Upper lobe of right lung (tissue), 1 donor: ENCODE results near the gene NKD2. TPM values are rescaled to one million over a fixed set of nuclear protein-coding genes. Genes with fewer than 3 reads are reported as not detected.
"Not testable (repeated sequence)": the region's sequence is repeated elsewhere in the genome, so short reads cannot be mapped to it uniquely, and the experiment has no call there.

ENCODE experiments used
- ATAC-seq: fragments of 200-7000 bp; cut with Tn5 transposase; one replicate; pipeline ENCODE4 v1.9.1; 2020; ENCODE audit warnings: mild to moderate bottlenecking, moderate library complexity
- DNase-seq: peaks from one replicate; pipeline ENCODE4 v3.0.0-alpha.2; 2020
- H3K27ac ChIP-seq: fragments of 200-600 bp; one replicate; pipeline ENCODE4 v1.8.0; 2022
- H3K27me3 ChIP-seq: fragments of 200-600 bp; one replicate; pipeline ENCODE4 v1.8.0; 2022; ENCODE audit warnings: mild to moderate bottlenecking
- H3K36me3 ChIP-seq: fragments of 200-600 bp; one replicate; pipeline ENCODE4 v1.8.0; 2022
- H3K4me1 ChIP-seq: fragments of 200-600 bp; one replicate; pipeline ENCODE4 v1.8.0; 2022
- H3K4me3 ChIP-seq: fragments of 200-600 bp; one replicate; pipeline ENCODE4 v1.8.0; 2022; ENCODE audit warnings: mild to moderate bottlenecking
- H3K9me3 ChIP-seq: fragments of 200-600 bp; one replicate; pipeline ENCODE4 v1.8.0; 2022
- intact Hi-C: fragments of 100-400 bp; cut with DNase I; formaldehyde crosslinking; loops from one replicate; pipeline ENCODE4 v1.11.0; 2022
- total RNA-seq: library from RNA; stranded (reverse); fragmentation: NEBNext Ultra II Directional; extraction: Animal tissue kit (Norgen Biotek cat#: 25700); gene quantifications from one replicate; pipeline ENCODE4 v1.2.1, GENCODE V29; 2021
- TF ChIP-seq, protein P1 (sequence below): fragments of 200-600 bp; IDR thresholded peaks from one replicate; pipeline ENCODE4 v1.8.0; 2022; ENCODE audit warnings: antibody characterized with exemption
- donor health status: DM: no; HTN: yes; CAD: no; lungs with severe emphysema.

NKD2 gene
- total RNA-seq, 1 donor from 2014 or later = 64.4 TPM

DNA sequence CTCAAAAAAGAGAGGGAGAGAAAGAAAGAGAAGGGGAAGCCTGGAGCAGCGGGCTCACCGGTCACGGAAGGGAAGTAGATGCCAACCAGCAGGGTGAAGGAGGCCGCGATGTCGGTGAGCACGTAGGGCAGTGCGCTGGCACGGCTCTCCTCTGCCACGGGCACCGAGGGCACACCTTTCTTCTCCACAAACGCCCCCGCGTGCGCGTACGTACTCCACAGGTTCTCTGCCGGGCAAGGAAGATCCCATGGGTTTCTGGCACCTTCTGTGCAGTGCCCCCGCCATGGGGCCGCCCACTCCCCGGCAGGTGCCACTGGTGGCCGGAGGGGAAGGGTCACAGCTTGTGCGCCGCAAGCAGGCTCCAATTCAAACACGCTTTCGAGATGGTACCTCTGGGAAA, 72.9 kb downstream of the NKD2 start:
- no peak overlapping the region for H3K4me3 ChIP-seq
- TF ChIP-seq, protein P1, sequence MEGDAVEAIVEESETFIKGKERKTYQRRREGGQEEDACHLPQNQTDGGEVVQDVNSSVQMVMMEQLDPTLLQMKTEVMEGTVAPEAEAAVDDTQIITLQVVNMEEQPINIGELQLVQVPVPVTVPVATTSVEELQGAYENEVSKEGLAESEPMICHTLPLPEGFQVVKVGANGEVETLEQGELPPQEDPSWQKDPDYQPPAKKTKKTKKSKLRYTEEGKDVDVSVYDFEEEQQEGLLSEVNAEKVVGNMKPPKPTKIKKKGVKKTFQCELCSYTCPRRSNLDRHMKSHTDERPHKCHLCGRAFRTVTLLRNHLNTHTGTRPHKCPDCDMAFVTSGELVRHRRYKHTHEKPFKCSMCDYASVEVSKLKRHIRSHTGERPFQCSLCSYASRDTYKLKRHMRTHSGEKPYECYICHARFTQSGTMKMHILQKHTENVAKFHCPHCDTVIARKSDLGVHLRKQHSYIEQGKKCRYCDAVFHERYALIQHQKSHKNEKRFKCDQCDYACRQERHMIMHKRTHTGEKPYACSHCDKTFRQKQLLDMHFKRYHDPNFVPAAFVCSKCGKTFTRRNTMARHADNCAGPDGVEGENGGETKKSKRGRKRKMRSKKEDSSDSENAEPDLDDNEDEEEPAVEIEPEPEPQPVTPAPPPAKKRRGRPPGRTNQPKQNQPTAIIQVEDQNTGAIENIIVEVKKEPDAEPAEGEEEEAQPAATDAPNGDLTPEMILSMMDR = no peak
- intact Hi-C loops = no loop called here
- no peaks in the 10 kb centered on the region for H3K9me3 ChIP-seq
- H3K36me3 ChIP-seq = peaks cover 62% of the 10 kb centered on the region
- DNase-seq (no peak), ATAC-seq (no peak)
- H3K4me1 ChIP-seq = no peaks in the 10 kb centered on the region
- no peak overlapping the region for H3K27ac ChIP-seq
- no peaks in the 10 kb centered on the region for H3K27me3 ChIP-seq

DNA sequence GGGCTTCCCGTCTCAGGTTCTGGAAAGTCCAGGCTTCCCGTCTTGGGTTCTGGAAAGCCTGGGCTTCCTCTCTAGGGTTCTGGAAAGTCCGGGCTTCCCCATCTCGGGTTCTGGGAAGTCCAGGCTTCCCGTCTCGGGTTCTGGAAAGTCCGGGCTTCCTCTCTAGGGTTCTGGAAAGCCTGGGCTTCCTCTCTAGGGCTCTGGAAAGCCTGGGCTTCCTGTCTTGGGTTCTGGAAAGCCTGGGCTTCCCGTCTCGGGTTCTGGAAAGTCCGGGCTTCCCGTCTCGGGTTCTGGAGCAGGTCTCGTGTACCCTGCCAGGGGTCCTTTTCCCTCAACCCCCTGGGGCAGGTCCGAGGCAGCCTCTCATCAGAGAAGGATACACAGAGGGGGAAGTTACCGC, 74.4 kb downstream of the NKD2 start:
- H3K9me3 ChIP-seq, H3K27ac ChIP-seq, intact Hi-C loops, H3K27me3 ChIP-seq, ATAC-seq, H3K4me3 ChIP-seq, H3K4me1 ChIP-seq, DNase-seq: not testable (repeated sequence)
- peaks cover 69% of the 10 kb centered on the region for H3K36me3 ChIP-seq

DNA sequence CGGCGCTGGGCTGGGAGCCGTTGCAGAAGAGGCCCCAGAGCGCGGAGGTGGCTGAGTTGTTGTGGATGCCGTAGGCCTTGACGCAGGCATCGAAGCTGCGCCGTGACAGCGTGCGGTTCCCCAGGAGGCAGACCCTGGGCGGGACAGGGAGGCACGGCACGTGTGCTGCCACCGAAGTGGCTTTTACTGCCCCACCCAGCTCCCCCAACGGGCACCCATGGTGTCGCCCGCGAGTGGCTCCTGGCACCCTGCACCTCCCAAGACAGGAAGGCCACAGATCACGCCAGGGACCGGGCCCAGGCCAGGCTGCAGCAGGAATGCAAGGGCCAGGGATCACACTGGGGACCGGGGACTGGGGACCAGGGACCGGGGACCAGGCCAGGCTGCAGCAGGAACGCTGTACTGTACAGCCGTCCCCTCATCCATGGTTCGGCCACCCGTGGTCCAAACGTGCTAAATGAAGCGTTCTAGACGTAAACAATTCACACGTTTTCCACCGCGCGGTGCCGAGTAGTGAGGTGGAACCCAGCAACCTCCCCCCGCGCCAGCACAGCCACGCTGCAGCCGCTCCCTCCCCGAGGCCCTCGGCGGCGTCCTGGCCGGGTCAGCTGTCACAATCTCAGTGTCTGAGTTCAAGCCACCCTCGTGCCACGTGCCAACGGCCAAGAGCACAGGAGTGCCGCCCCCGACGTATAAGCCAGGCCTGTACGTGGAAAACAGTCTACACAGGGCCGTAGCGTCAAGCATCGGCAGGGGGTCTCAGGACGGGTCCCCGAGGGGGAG, 75.4 kb downstream of the NKD2 start:
- TF ChIP-seq, protein P1 = no peak
- Histone ChIP-seq H3K4me1 (no peaks in the 10 kb centered on the region), H3K36me3 (peaks cover 66% of the 10 kb centered on the region), H3K9me3 (no peaks in the 10 kb centered on the region), H3K4me3 (no peak overlapping the region), H3K27ac (no peak overlapping the region), H3K27me3 (no peaks in the 10 kb centered on the region)
- ATAC-seq (no peak), DNase-seq (no peak)
- intact Hi-C loops = no loop called here

DNA sequence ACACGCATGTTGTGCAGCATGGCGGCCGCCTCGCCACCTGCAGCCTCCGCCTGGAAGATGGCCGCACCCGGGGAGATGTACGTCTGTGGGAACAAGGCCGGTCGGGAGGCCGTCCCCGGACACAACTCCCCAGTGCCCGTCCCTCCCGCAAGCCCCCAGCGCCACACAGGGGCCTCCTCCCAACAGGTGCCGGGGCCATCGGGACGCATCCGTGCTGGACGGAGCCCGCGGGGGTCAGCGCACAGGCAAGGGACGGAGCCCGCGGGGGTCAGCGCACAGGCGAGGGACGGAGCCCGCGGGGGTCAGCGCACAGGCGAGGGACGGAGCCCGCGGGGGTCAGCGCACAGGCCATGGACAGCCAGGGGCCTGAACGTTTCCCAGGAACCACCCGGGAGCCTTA, 76.8 kb downstream of the NKD2 start:
- Histone ChIP-seq H3K27ac (no peak overlapping the region), H3K36me3 (peaks cover 61% of the 10 kb centered on the region), H3K4me3 (no peak overlapping the region), H3K9me3 (no peaks in the 10 kb centered on the region), H3K4me1 (no peaks in the 10 kb centered on the region), H3K27me3 (no peaks in the 10 kb centered on the region)
- TF ChIP-seq, protein P1 = no peak
- DNase-seq (no peak), ATAC-seq (no peak)
- intact Hi-C loops = no loop called here

GRCh38 chr5:1086137-1086536, 77.5 kb downstream of the NKD2 start:
- no peak for ATAC-seq
- TF ChIP-seq, protein P1 = no peak
- peaks cover 67% of the 10 kb centered on the region for H3K36me3 ChIP-seq

DNA sequence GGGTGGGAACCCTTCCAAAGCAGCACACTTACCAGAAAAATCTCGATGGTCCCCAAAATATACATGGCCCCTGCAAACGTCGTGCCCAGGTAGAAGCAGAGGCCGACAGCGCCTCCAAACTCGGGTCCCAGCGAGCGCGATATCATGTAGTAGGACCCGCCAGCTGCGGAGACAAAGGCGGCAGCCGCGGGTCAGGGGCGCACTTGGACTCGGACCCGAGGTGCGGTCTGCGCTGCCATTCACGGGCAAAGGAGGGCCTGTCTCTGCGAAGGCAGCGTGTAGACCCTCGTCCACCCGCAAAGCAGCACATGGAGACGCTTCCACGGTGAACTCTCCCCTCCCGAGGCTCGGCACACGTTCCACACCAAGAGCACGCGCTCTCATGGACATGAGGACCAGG, 78.3 kb downstream of the NKD2 start:
- H3K27ac ChIP-seq = no peak overlapping the region
- no peaks in the 10 kb centered on the region for H3K4me1 ChIP-seq
- H3K27me3 ChIP-seq = no peaks in the 10 kb centered on the region
- peaks cover 62% of the 10 kb centered on the region for H3K36me3 ChIP-seq
- no peak for ATAC-seq
- TF ChIP-seq, protein P1 = no peak
- H3K9me3 ChIP-seq = no peaks in the 10 kb centered on the region
- no peak overlapping the region for H3K4me3 ChIP-seq
- no peak for DNase-seq
- intact Hi-C loops = no loop called here

More at GRCh38 chr5:1086137-1086536, 77.5 kb downstream of the NKD2 start:
- Histone ChIP-seq H3K27ac (no peak overlapping the region), H3K9me3 (no peaks in the 10 kb centered on the region), H3K4me1 (no peaks in the 10 kb centered on the region), H3K4me3 (no peak overlapping the region), H3K27me3 (no peaks in the 10 kb centered on the region)
- intact Hi-C loops = no loop called here
- no peak for DNase-seq
